ENCODE results near the gene MYRFL.

MYRFL gene

DNA sequence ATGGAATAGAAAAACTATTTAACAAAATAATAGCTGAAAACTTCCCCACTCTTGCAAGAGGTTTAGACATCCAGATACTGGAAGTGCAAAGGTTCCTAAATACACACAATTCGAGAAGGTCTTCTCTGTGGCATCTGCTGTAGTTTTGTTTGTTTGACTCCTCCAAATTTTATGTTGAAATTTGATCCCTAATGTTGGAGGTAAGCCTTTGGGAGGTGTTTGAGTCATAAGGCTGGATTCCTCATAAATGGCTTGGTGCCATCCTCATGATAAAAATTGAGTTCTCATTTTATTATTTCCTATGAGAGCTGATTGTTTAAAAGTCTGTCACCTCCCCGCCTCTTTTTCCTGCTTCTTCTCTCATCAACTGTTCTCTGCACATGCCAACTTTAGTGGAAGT, 182.7 kb downstream of the MYRFL start:
- no peaks in the 10 kb centered on the region for H4K20me1 ChIP-seq (ENCODE audit: insufficient read depth)
- H3K9ac ChIP-seq = no peak overlapping the region
- H3K36me3 ChIP-seq (ENCODE audit: insufficient read depth) = no peaks in the 10 kb centered on the region
- H3K4me2 ChIP-seq = peak overlapping the region; percentile 52; the same call in 1 of the 2 replicates
- H3K4me3 ChIP-seq (IDR thresholded peaks at IDR 0.05; ENCODE audit: insufficient read depth, low read depth, low read length) = no peak overlapping the region
- peaks cover 44% of the 10 kb centered on the region for H3K4me1 ChIP-seq (ENCODE audit: low read depth, poor library complexity, severe bottlenecking)
- H3K27me3 ChIP-seq (ENCODE audit: insufficient read depth, low read depth) = no peaks in the 10 kb centered on the region
- H3K27ac ChIP-seq = no peak overlapping the region
- H2AFZ ChIP-seq (ENCODE audit: low read depth) = no peak overlapping the region
- TF ChIP-seq, protein P1, sequence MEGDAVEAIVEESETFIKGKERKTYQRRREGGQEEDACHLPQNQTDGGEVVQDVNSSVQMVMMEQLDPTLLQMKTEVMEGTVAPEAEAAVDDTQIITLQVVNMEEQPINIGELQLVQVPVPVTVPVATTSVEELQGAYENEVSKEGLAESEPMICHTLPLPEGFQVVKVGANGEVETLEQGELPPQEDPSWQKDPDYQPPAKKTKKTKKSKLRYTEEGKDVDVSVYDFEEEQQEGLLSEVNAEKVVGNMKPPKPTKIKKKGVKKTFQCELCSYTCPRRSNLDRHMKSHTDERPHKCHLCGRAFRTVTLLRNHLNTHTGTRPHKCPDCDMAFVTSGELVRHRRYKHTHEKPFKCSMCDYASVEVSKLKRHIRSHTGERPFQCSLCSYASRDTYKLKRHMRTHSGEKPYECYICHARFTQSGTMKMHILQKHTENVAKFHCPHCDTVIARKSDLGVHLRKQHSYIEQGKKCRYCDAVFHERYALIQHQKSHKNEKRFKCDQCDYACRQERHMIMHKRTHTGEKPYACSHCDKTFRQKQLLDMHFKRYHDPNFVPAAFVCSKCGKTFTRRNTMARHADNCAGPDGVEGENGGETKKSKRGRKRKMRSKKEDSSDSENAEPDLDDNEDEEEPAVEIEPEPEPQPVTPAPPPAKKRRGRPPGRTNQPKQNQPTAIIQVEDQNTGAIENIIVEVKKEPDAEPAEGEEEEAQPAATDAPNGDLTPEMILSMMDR (conservative IDR thresholded peaks at IDR 0.05; ENCODE audit: low read depth, low read length) = no peak
- no peaks in the 10 kb centered on the region for H3K79me2 ChIP-seq (ENCODE audit: insufficient read depth, low read depth)
